K562 (cell line): ENCODE results near the gene ANKLE1. TPM values are rescaled to one million over a fixed set of nuclear protein-coding genes. Genes with fewer than 3 reads are reported as not detected.

Experiments used
- ETS2 ChIP-seq: IDR thresholded peaks from 2 replicates; pipeline ENCODE4 v1.6.1; 2016; ENCODE audit warnings: borderline replicate concordance, missing genetic modification characterization, mild to moderate bottlenecking, moderate library complexity, missing compliant biosample characterization; ENCODE audit not compliant: poor library complexity, severe bottlenecking
- FOSL1 ChIP-seq: fragments of 200-800 bp; sonication (Bioruptor generic); conservative IDR thresholded peaks from 2 replicates; pipeline ENCODE4 v1.6.1; 2016; ENCODE audit warnings: missing genetic modification characterization, missing compliant biosample characterization
- KLF1 ChIP-seq: fragments of 450-650 bp; IDR thresholded peaks from 2 replicates; pipeline ENCODE4 v1.6.1; 2016; ENCODE audit warnings: missing genetic modification characterization, missing compliant biosample characterization
- L3MBTL2 ChIP-seq: fragments of 450-650 bp; IDR thresholded peaks from 2 replicates; pipeline ENCODE4 v1.6.1; 2016; ENCODE audit warnings: mild to moderate bottlenecking, moderate library complexity
- LCOR ChIP-seq: sonication (generic); formaldehyde crosslinking; IDR thresholded peaks from 2 replicates; pipeline ENCODE4 v1.8.0; 2022; ENCODE audit warnings: mild to moderate bottlenecking, missing genetic modification reagents
- MXD1 ChIP-seq: fragments of 250-450 bp; sonication (Bioruptor Pico); IDR thresholded peaks from 2 replicates; pipeline ENCODE4 v1.8.0; 2021; ENCODE audit warnings: borderline replicate concordance, mild to moderate bottlenecking, moderate library complexity; ENCODE audit not compliant: poor library complexity, severe bottlenecking
- MYNN ChIP-seq, 2 experiments: sonication (generic); formaldehyde crosslinking in 1 of 2; IDR thresholded peaks; 2 replicates each; pipeline versions ENCODE4 v1.5.0 to v1.6.1; 2016 to 2020; ENCODE audit warnings: antibody characterized with exemption in 1 of 2, missing genetic modification reagents in 1 of 2
- RBM22 ChIP-seq: fragments of 200-400 bp; formaldehyde crosslinking; IDR thresholded peaks from 2 replicates; pipeline ENCODE4 v1.6.1; 2018; ENCODE audit warnings: low read length, low read depth; ENCODE audit not compliant: poor library complexity, severe bottlenecking
- REST ChIP-seq, 2 experiments: fragments of 450-650 bp; formaldehyde crosslinking in 1 of 2; IDR thresholded peaks; 2 replicates each; pipeline versions ENCODE4 v1.4.0 to v1.6.1; 2014 to 2020; ENCODE audit warnings: mild to moderate bottlenecking in 2 of 2, borderline replicate concordance in 1 of 2, low read depth in 1 of 2
- SIRT6 ChIP-seq: IDR thresholded peaks from one replicate; pipeline ENCODE4 v1.6.1; 2012; ENCODE audit warnings: low read depth, mild to moderate bottlenecking, control low read depth, inconsistent platforms, low read length, moderate library complexity
- ZNF280A ChIP-seq: fragments of 450-650 bp; IDR thresholded peaks from 2 replicates; pipeline ENCODE4 v1.6.1; 2018; ENCODE audit warnings: mild to moderate bottlenecking, low read depth; ENCODE audit not compliant: partially characterized antibody
- ZNF740 ChIP-seq, 3 experiments: fragments of 200-800 bp in 1 of 3; sonication (Bioruptor generic) in 1 of 3; sonication (generic) in 1 of 3; formaldehyde crosslinking in 1 of 3; IDR thresholded peaks; 2 replicates each; pipeline versions ENCODE4 v1.6.1 to v1.8.0; 2016 to 2022; ENCODE audit warnings: mild to moderate bottlenecking in 2 of 3, missing compliant biosample characterization in 2 of 3, missing genetic modification characterization in 2 of 3, missing genetic modification reagents in 1 of 3
- polyA plus RNA-seq, 8 experiments: library from polyadenylated mRNA; depleted of rRNA in 4 of 8; stranded (reverse) in 5 of 8; unstranded in 3 of 8; fragments of >200 nt; fragmentation: Nextera tagmentation in 2 of 8; fragmentation: Illumina TruSeq in 1 of 8; extraction: Ambion mirVana in 2 of 8; extraction: Trizol in 1 of 8; gene quantifications; 2 replicates each; pipeline versions ENCODE4 v1.2.1 to v1.2.3, GENCODE V29; 2011 to 2014; ENCODE audit warnings: inconsistent platforms in 1 of 8, missing spikeins in 1 of 8
- total RNA-seq, 7 experiments: library from RNA; depleted of rRNA in 6 of 7; stranded (reverse); fragments of >200 nt in 6 of 7; fragmentation: Illumina TruSeq in 2 of 7; extraction: Trizol in 2 of 7; gene quantifications; 2 replicates each; pipeline versions ENCODE4 v1.2.1 to v1.2.3, GENCODE V29; 2011 to 2021; ENCODE audit warnings: low replicate concordance in 1 of 7

The ANKLE1 gene
- total and polyA plus RNA-seq, 9 of the 15 experiments (the other 6 are each of a cell fraction or from before 2014, with no cell fraction given) = 0.63 to 9.2 (median 2.9) TPM

- TF ChIP-seq LCOR = 0 out of 2 replicates have a peak, but pooled peaks have one; percentile 45
- peak; percentile 72 for TF ChIP-seq ZNF740 (CRISPR knock-in tag; IDR thresholded peaks at IDR 0.05)
- TF ChIP-seq ZNF740 (tag; IDR thresholded peaks at IDR 0.05) = peak in 1 of 2 experiments; percentile 85; a peak in 2 of 4 replicates
- TF ChIP-seq FOSL1 (tag) = no peak
- TF ChIP-seq MYNN (IDR thresholded peaks at IDR 0.05) = peak; percentile 62; the same call in 1 of the 2 replicates
- no peak for TF ChIP-seq MYNN (CRISPR knock-in tag; IDR thresholded peaks at IDR 0.05)
- TF ChIP-seq REST (IDR thresholded peaks at IDR 0.05; ENCODE audit: borderline replicate concordance) = peak; percentile 49
- TF ChIP-seq REST (CRISPR knock-in tag; IDR thresholded peaks at IDR 0.05; ENCODE audit: low read depth) = no peak
- no peak for TF ChIP-seq KLF1
- no peak for TF ChIP-seq ETS2 (tag)
- no peak for TF ChIP-seq MXD1 (CRISPR knock-in tag)
- TF ChIP-seq SIRT6 = no peak
- peak; percentile 76 for TF ChIP-seq L3MBTL2
- TF ChIP-seq ZNF280A = no peak
- TF ChIP-seq RBM22 = peak; percentile 60
Measured at GRCh38 chr19:17303167-17303939, 21.7 kb downstream of the ANKLE1 start, which contains the start of gene ABHD8 (continued).
